HepG2 (cell line): ENCODE data around the gene ACP2. TPM values are rescaled to one million over a fixed set of nuclear protein-coding genes. Genes with fewer than 3 reads are reported as not detected.
A peak's percentile ranks its signal among the peaks of the same experiment; 100 is the strongest.

Experiments used
- CBX5 ChIP-seq: sonication (generic); formaldehyde crosslinking; IDR thresholded peaks from 2 replicates; pipeline ENCODE4 v1.4.0; 2020; ENCODE audit warnings: missing genetic modification reagents, borderline replicate concordance
- DDIT3 ChIP-seq: sonication (generic); formaldehyde crosslinking; IDR thresholded peaks from 2 replicates; pipeline ENCODE4 v1.4.0; 2020; ENCODE audit warnings: mild to moderate bottlenecking, missing genetic modification reagents
- E2F1 ChIP-seq: sonication (generic); formaldehyde crosslinking; IDR thresholded peaks from 2 replicates; pipeline ENCODE4 v1.5.0; 2020; ENCODE audit warnings: missing genetic modification reagents
- GATAD2A ChIP-seq: IDR thresholded peaks from 2 replicates; pipeline ENCODE4 v1.6.1; 2016
- IKZF1 ChIP-seq: fragments of 450-650 bp; IDR thresholded peaks from 2 replicates; pipeline ENCODE4 v1.7.1; 2016
- KAT8 ChIP-seq: IDR thresholded peaks from 2 replicates; pipeline ENCODE4 v1.6.1; 2016; ENCODE audit warnings: missing genetic modification reagents, missing compliant biosample characterization
- MIER3 ChIP-seq: IDR thresholded peaks from 2 replicates; pipeline ENCODE4 v1.6.1; 2016; ENCODE audit warnings: missing compliant biosample characterization, borderline replicate concordance
- NAIF1 ChIP-seq: sonication (generic); formaldehyde crosslinking; IDR thresholded peaks from 2 replicates; pipeline ENCODE4 v1.5.0; 2020; ENCODE audit warnings: mild to moderate bottlenecking, missing genetic modification reagents, borderline replicate concordance
- RBAK ChIP-seq: sonication (generic); formaldehyde crosslinking; IDR thresholded peaks from 2 replicates; pipeline ENCODE4 v1.5.1; 2020; ENCODE audit warnings: mild to moderate bottlenecking, missing genetic modification reagents
- SMAD9 ChIP-seq: sonication (generic); formaldehyde crosslinking; IDR thresholded peaks from 2 replicates; pipeline ENCODE4 v1.5.1; 2020; ENCODE audit warnings: mild to moderate bottlenecking, missing genetic modification reagents
- TEF ChIP-seq: sonication (generic); formaldehyde crosslinking; IDR thresholded peaks from 2 replicates; pipeline ENCODE4 v1.5.0; 2020; ENCODE audit warnings: missing genetic modification reagents
- TRAFD1 ChIP-seq: sonication (generic); formaldehyde crosslinking; IDR thresholded peaks from 2 replicates; pipeline ENCODE4 v1.5.1; 2020; ENCODE audit warnings: missing genetic modification reagents, mild to moderate bottlenecking, borderline replicate concordance
- ZFY ChIP-seq: sonication (generic); formaldehyde crosslinking; IDR thresholded peaks from 2 replicates; pipeline ENCODE4 v1.4.0; 2020; ENCODE audit warnings: missing genetic modification reagents
- ZHX2 ChIP-seq, 2 experiments: sonication (generic) in 1 of 2; formaldehyde crosslinking in 1 of 2; IDR thresholded peaks; 2 replicates each; pipeline versions ENCODE4 v1.6.1 to v1.9.0; 2014 to 2022; ENCODE audit warnings: antibody characterized with exemption in 1 of 2, borderline replicate concordance in 1 of 2, inconsistent platforms in 1 of 2, low read depth in 1 of 2, missing genetic modification reagents in 1 of 2
- ZNF143 ChIP-seq: sonication (generic); formaldehyde crosslinking; IDR thresholded peaks from 2 replicates; pipeline ENCODE4 v1.4.0; 2020; ENCODE audit warnings: missing genetic modification reagents
- ZNF280B ChIP-seq: sonication (generic); formaldehyde crosslinking; IDR thresholded peaks from 2 replicates; pipeline ENCODE4 v1.5.0; 2020; ENCODE audit warnings: missing genetic modification reagents, mild to moderate bottlenecking, borderline replicate concordance
- ZNF329 ChIP-seq: sonication (generic); formaldehyde crosslinking; IDR thresholded peaks from 2 replicates; pipeline ENCODE4 v1.9.0; 2021; ENCODE audit warnings: low read depth, mild to moderate bottlenecking, missing genetic modification reagents
- polyA plus RNA-seq, 8 experiments: library from polyadenylated mRNA; depleted of rRNA in 3 of 8; stranded (reverse) in 7 of 8; unstranded in 1 of 8; fragments of >200 nt; fragmentation: Illumina TruSeq in 4 of 8; extraction: Trizol in 4 of 8; gene quantifications; 2 replicates each; pipeline versions ENCODE4 v1.2.1 to v1.2.3, GENCODE V29; 2011 to 2016; ENCODE audit warnings: low read depth in 4 of 8, missing spikeins in 1 of 8, mixed read lengths in 1 of 8; ENCODE audit not compliant: insufficient read depth in 1 of 8
- total RNA-seq, 5 experiments: library from RNA; depleted of rRNA; stranded (reverse); fragments of >200 nt; fragmentation: Illumina TruSeq; extraction: Trizol; gene quantifications; 2 replicates each; pipeline ENCODE4 v1.2.3, GENCODE V29; 2016; ENCODE audit warnings: low read depth in 1 of 5

The ACP2 gene
- total and polyA plus RNA-seq, 2 of the 13 experiments (the other 11 are each of a cell fraction or from before 2014, with no cell fraction given): 17.7 to 20.2 TPM

GRCh38 chr11:47257517-47258316 is 9.1 kb upstream of the ACP2 start, which contains the start of gene NR1H3 (continued):
- TF ChIP-seq ZHX2 (IDR thresholded peaks at IDR 0.05; ENCODE audit: low read depth): no peak
- TF ChIP-seq ZHX2 (CRISPR knock-in tag; IDR thresholded peaks at IDR 0.05; ENCODE audit: borderline replicate concordance): no peak
- peak; percentile 55; the same call in 1 of the 2 replicates for TF ChIP-seq GATAD2A (CRISPR knock-in tag)
- no peak for TF ChIP-seq NAIF1 (CRISPR knock-in tag)
- peak; percentile 63; the same call in 1 of the 2 replicates for TF ChIP-seq ZFY (CRISPR knock-in tag)
- peak; percentile 38 for TF ChIP-seq KAT8 (CRISPR knock-in tag)
- peak; percentile 58; the same call in 1 of the 2 replicates for TF ChIP-seq MIER3 (CRISPR knock-in tag)
- peak; percentile 21; the same call in 1 of the 2 replicates for TF ChIP-seq CBX5
- no peak for TF ChIP-seq ZNF280B (CRISPR knock-in tag)
- no peak for TF ChIP-seq E2F1
- no peak for TF ChIP-seq TEF (CRISPR knock-in tag)
- no peak for TF ChIP-seq ZNF329 (CRISPR knock-in tag)
- no peak for TF ChIP-seq DDIT3
- TF ChIP-seq TRAFD1 (CRISPR knock-in tag): no peak
- no peak for TF ChIP-seq IKZF1
- TF ChIP-seq SMAD9 (CRISPR knock-in tag): no peak
- peak; percentile 81 for TF ChIP-seq ZNF143 (CRISPR knock-in tag)
- no peak for TF ChIP-seq RBAK (CRISPR knock-in tag)
